Neuronal stem cell (in vitro differentiated cells): ENCODE measurements around the gene AGA.

Experiments
- DNase-seq: peaks from one replicate; pipeline ENCODE4 v3.0.0-alpha.2; 2013; ENCODE audit warnings: low spot score
- H2AFZ ChIP-seq: one replicate; pipeline ENCODE4 v1.6.1; 2013; ENCODE audit warnings: mild to moderate bottlenecking, low read length, inconsistent platforms
- H2AK5ac ChIP-seq: 2 replicates; pipeline ENCODE4 v1.6.1; 2013; ENCODE audit warnings: low read depth, mild to moderate bottlenecking, inconsistent platforms, low read length, moderate library complexity, mixed read lengths
- H2BK120ac ChIP-seq: 2 replicates; pipeline ENCODE4 v1.6.1; 2013; ENCODE audit warnings: low read depth, mild to moderate bottlenecking, inconsistent platforms, low read length, moderate library complexity, mixed read lengths
- H2BK12ac ChIP-seq: one replicate; pipeline ENCODE4 v1.6.1; 2013; ENCODE audit warnings: low read length, inconsistent platforms
- H2BK15ac ChIP-seq: 2 replicates; pipeline ENCODE4 v1.6.1; 2013; ENCODE audit warnings: mild to moderate bottlenecking, low read length, inconsistent platforms, mixed read lengths
- H2BK5ac ChIP-seq: one replicate; pipeline ENCODE4 v1.6.1; 2013; ENCODE audit warnings: inconsistent platforms, mild to moderate bottlenecking, low read length, moderate library complexity
- H3K14ac ChIP-seq: one replicate; pipeline ENCODE4 v1.6.1; 2013; ENCODE audit warnings: low read length, inconsistent platforms
- H3K18ac ChIP-seq: 2 replicates; pipeline ENCODE4 v1.6.1; 2013; ENCODE audit warnings: low read length, inconsistent platforms
- H3K23ac ChIP-seq: 2 replicates; pipeline ENCODE4 v1.6.1; 2013; ENCODE audit warnings: low read depth, mild to moderate bottlenecking, mixed read lengths, low read length, inconsistent platforms; ENCODE audit not compliant: poor library complexity
- H3K27ac ChIP-seq: replicated peaks from 3 replicates; pipeline ENCODE4 v1.5.1; 2013; ENCODE audit warnings: low read length, inconsistent platforms
- H3K27me3 ChIP-seq, 3 experiments: 2 replicates each; pipeline ENCODE4 v1.6.1; 2013; ENCODE audit warnings: low read length in 3 of 3, mild to moderate bottlenecking in 2 of 3, inconsistent platforms in 1 of 3, low read depth in 1 of 3, mixed read lengths in 1 of 3, moderate library complexity in 1 of 3; ENCODE audit not compliant: control insufficient read depth in 3 of 3, insufficient read depth in 3 of 3
- H3K36me3 ChIP-seq, 2 donors: replicated peaks in 1 of 2; 2 replicates each; pipeline ENCODE4 v1.6.1; 2013; ENCODE audit warnings: low read length in 2 of 2; ENCODE audit not compliant: control insufficient read depth in 2 of 2, insufficient read depth in 2 of 2
- H3K4ac ChIP-seq: 2 replicates; pipeline ENCODE4 v1.6.1; 2013; ENCODE audit warnings: inconsistent platforms, mild to moderate bottlenecking, low read length, moderate library complexity
- H3K4me1 ChIP-seq, 2 donors: 1 replicate in 1 of 2; 2 replicates in 1 of 2; pipeline ENCODE4 v1.6.1; 2013; ENCODE audit warnings: low read length in 2 of 2, low read depth in 1 of 2; ENCODE audit not compliant: control insufficient read depth in 2 of 2, insufficient read depth in 1 of 2
- H3K4me2 ChIP-seq: one replicate; pipeline ENCODE4 v1.6.1; 2013; ENCODE audit warnings: mild to moderate bottlenecking, low read length, inconsistent platforms; ENCODE audit not compliant: insufficient read depth, poor library complexity, severe bottlenecking
- H3K4me3 ChIP-seq, 2 donors: 2 replicates each; pipeline ENCODE4 v1.5.1; 2013; ENCODE audit warnings: low read length in 2 of 2, mild to moderate bottlenecking in 2 of 2, inconsistent platforms in 1 of 2, moderate library complexity in 1 of 2
- H3K79me1 ChIP-seq: one replicate; pipeline ENCODE4 v1.6.1; 2013; ENCODE audit warnings: low read depth, mild to moderate bottlenecking, inconsistent platforms, low read length, moderate library complexity
- H3K9ac ChIP-seq: one replicate; pipeline ENCODE4 v1.6.1; 2013; ENCODE audit warnings: mild to moderate bottlenecking, low read depth, low read length, inconsistent platforms; ENCODE audit not compliant: poor library complexity
- H3K9me3 ChIP-seq, 2 donors: replicated peaks in 1 of 2; 2 replicates each; pipeline versions ENCODE3 to v1.6.1; 2013; ENCODE audit warnings: low read length in 2 of 2, mild to moderate bottlenecking in 2 of 2, inconsistent platforms in 1 of 2, low read depth in 1 of 2, mixed read lengths in 1 of 2, moderate library complexity in 1 of 2; ENCODE audit not compliant: control insufficient read depth in 2 of 2, insufficient read depth in 1 of 2
- H4K8ac ChIP-seq: one replicate; pipeline ENCODE4 v1.6.1; 2013; ENCODE audit warnings: low read depth, mild to moderate bottlenecking, inconsistent platforms, low read length, moderate library complexity
- H4K91ac ChIP-seq: one replicate; pipeline ENCODE4 v1.6.1; 2013; ENCODE audit warnings: low read length, low read depth, mild to moderate bottlenecking, inconsistent platforms; ENCODE audit not compliant: poor library complexity
- WGBS, 2 donors: extraction: QIAGEN DNeasy Blood & Tissue Kit; methylation state at CpG; one replicate each; pipeline ENCODE4 v1.1.7; 2013; ENCODE audit warnings: missing lambda C conversion rate in 2 of 2, mixed read lengths in 1 of 2; ENCODE audit not compliant: insufficient read length in 2 of 2, insufficient replicate concordance in 1 of 2; ENCODE audit errors: extremely low coverage in 2 of 2; 5-methylcytosine and 5-hydroxymethylcytosine counted together

Gene AGA

DNA sequence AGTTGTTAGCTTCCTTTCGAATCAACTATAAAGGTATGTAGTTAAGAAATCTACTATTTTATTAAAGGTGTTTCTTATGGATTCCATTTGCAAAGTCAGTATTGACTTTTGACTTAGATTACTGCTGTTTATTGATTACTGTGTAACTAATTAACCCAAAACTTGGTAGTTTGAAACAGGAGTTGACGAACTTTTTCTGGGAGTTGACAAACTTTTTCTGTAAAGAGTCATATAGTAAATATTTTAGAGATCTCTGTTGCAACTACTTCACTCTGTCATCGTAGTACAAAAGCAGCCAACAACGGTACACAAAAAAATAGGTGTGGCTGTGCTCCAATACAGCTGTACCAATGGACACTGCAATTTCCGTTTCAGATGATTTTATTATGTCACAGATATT, 30.2 kb downstream of the AGA start:
- Histone ChIP-seq H3K4me2 (no peak overlapping the region), H2BK5ac (no peak overlapping the region), H3K4me1 (no peaks in the 10 kb centered on the region), H3K27me3 (no peaks in the 10 kb centered on the region), H3K14ac (no peak overlapping the region), H3K4ac (no peak overlapping the region), H2AFZ (no peak overlapping the region), H3K79me1 (no peaks in the 10 kb centered on the region), H2BK15ac (no peak overlapping the region), H3K23ac (no peak overlapping the region), H3K9ac (no peak overlapping the region), H3K18ac (no peak overlapping the region), H2AK5ac (no peak overlapping the region), H4K8ac (no peak overlapping the region), H4K91ac (no peak overlapping the region), H3K4me3 (no peak overlapping the region), H3K36me3 (no peaks in the 10 kb centered on the region), H2BK12ac (no peak overlapping the region), H2BK120ac (no peak overlapping the region), H3K9me3 (no peaks in the 10 kb centered on the region), H3K27ac (no peak overlapping the region)
- no peak for DNase-seq
- no CpG with 5 or more reads among the region's 5 CpGs for WGBS, 2 donors

DNA sequence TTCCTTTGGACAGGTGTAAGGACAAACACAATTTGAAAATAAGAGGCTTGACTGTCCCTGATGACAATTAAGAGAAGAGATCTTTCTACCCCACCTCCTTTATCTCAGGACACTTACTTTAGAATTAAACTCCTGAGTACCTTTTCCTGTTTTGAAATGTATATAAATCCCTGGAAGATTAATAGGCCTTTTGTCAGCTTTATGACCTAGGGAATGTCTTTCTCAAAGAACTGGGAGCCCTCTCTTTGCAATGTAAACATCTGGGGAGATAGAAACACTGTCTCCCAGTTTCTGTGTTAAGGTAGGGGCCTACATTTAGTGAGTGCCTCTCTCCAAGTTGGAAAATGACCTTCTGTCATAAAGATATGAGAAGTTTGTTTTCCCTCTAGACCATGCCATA, 31.7 kb downstream of the AGA start:
- H3K9me3 ChIP-seq, result no peaks in the 10 kb centered on the region
- no peaks in the 10 kb centered on the region for H3K4me1 ChIP-seq
- H3K4ac ChIP-seq, result no peak overlapping the region
- no peak overlapping the region for H3K4me2 ChIP-seq
- no peak overlapping the region for H3K4me3 ChIP-seq
- no peak overlapping the region for H2AFZ ChIP-seq
- no peak overlapping the region for H3K14ac ChIP-seq
- no peak overlapping the region for H3K9ac ChIP-seq
- H2BK5ac ChIP-seq, result no peak overlapping the region
- no peak overlapping the region for H4K91ac ChIP-seq
- no peak overlapping the region for H3K27ac ChIP-seq
- DNase-seq, result no peak
- no peaks in the 10 kb centered on the region for H3K36me3 ChIP-seq
- no peaks in the 10 kb centered on the region for H3K79me1 ChIP-seq
- H3K18ac ChIP-seq, result no peak overlapping the region
- no peaks in the 10 kb centered on the region for H3K27me3 ChIP-seq
- H3K23ac ChIP-seq, result no peak overlapping the region
- no peak overlapping the region for H4K8ac ChIP-seq
- H2BK12ac ChIP-seq, result no peak overlapping the region
- H2BK120ac ChIP-seq, result no peak overlapping the region
- no peak overlapping the region for H2AK5ac ChIP-seq
- H2BK15ac ChIP-seq, result no peak overlapping the region

DNA sequence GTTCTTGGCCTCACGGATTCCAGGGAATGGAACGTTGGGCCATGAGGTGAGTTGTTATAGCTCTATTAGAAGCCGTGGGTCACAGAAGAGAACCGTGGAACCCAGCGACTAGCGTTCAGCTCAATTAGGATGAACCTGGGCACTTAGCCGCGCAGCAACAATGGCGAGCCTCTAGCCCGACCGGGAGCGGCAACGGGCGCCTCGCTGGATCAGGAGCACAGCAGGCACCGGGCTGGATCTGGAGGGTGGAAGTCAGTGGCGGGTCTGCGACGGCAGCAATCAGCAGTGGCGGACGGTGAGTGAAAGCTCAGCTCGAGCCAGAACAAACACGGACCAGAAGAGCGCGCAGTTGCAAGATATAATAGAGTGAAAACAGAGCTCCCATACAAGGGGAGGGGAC, 34.2 kb downstream of the AGA start:
- no peak overlapping the region for H3K4me2 ChIP-seq
- peak overlapping the region; percentile 60 for H2AK5ac ChIP-seq
- H2BK5ac ChIP-seq, result no peak overlapping the region
- no peak overlapping the region for H3K23ac ChIP-seq
- H3K18ac ChIP-seq, result peak overlapping the region; percentile 44
- no peak overlapping the region for H2BK120ac ChIP-seq
- no peaks in the 10 kb centered on the region for H3K27me3 ChIP-seq
- H3K4ac ChIP-seq, result no peak overlapping the region
- no peak overlapping the region for H3K27ac ChIP-seq
- no peak overlapping the region for H2BK12ac ChIP-seq
- no peaks in the 10 kb centered on the region for H3K36me3 ChIP-seq
- no peak for DNase-seq
- H2AFZ ChIP-seq, result peak overlapping the region; percentile 29
- no CpG with 5 or more reads among the region's 25 CpGs for WGBS, 2 donors
- no peak overlapping the region for H3K14ac ChIP-seq
- no peak overlapping the region for H3K4me3 ChIP-seq
- no peak overlapping the region for H4K8ac ChIP-seq
- H2BK15ac ChIP-seq, result no peak overlapping the region
- peaks cover 0 to 2% of the 10 kb centered on the region in 2 donors for H3K4me1 ChIP-seq
- H4K91ac ChIP-seq, result no peak overlapping the region
- H3K9ac ChIP-seq, result no peak overlapping the region
- no peaks in the 10 kb centered on the region for H3K9me3 ChIP-seq
- H3K79me1 ChIP-seq, result no peaks in the 10 kb centered on the region

DNA sequence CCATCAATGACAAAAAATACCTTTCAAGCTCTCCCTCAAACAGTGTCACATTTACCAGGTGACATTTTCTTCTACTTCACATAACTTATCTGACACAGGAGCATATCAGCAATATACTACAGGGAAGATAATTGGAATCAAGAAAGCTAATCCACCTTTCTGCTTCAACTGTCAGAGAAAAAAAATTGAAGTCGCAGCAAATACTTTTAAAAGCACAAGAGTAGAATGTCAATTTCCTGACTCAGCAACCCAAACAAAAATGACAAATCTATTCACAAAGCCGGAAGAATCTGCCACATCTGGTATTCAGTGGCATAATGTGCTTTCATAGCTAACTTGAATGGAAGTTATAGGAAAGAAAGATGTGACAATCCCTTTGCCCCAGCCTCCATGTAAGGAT, 36.7 kb downstream of the AGA start:
- H3K9me3 ChIP-seq, result peaks cover 0 to 2% of the 10 kb centered on the region in 2 donors
- no peaks in the 10 kb centered on the region for H3K27me3 ChIP-seq
- H3K18ac ChIP-seq, result no peak overlapping the region
- no peak overlapping the region for H2BK120ac ChIP-seq
- no peak overlapping the region for H3K14ac ChIP-seq
- H4K91ac ChIP-seq, result no peak overlapping the region
- H3K4me3 ChIP-seq, result no peak overlapping the region
- peaks cover 0 to 2% of the 10 kb centered on the region in 2 donors for H3K4me1 ChIP-seq
- no peak overlapping the region for H2AK5ac ChIP-seq
- H3K4me2 ChIP-seq, result no peak overlapping the region
- H3K4ac ChIP-seq, result no peak overlapping the region
- no peak overlapping the region for H3K27ac ChIP-seq
- H3K79me1 ChIP-seq, result no peaks in the 10 kb centered on the region
- no peak overlapping the region for H2BK15ac ChIP-seq
- no peak overlapping the region for H2BK5ac ChIP-seq
- WGBS, 2 donors, result no CpG with 5 or more reads among the region's 2 CpGs
- no peak overlapping the region for H2AFZ ChIP-seq
- no peak overlapping the region for H3K9ac ChIP-seq
- H4K8ac ChIP-seq, result no peak overlapping the region
- no peak for DNase-seq
- no peak overlapping the region for H3K23ac ChIP-seq
- H2BK12ac ChIP-seq, result no peak overlapping the region
- no peaks in the 10 kb centered on the region for H3K36me3 ChIP-seq
